NT2/D1 (cell line): Measurements from ENCODE around the gene ARSD.
"Not testable (repeated sequence)": the region's sequence is repeated elsewhere in the genome, so short reads cannot be mapped to it uniquely, and the experiment has no call there.

Experiments used
- DNase-seq: peaks from one replicate; pipeline ENCODE4 v3.0.0-alpha.2; 2011; ENCODE audit warnings: low read depth, low spot score
- H3K27me3 ChIP-seq: 2 replicates; pipeline ENCODE4 v1.6.0; 2011; ENCODE audit warnings: mild to moderate bottlenecking; ENCODE audit not compliant: insufficient read length, insufficient read depth
- H3K36me3 ChIP-seq: 2 replicates; pipeline ENCODE4 v1.6.1; 2011; ENCODE audit warnings: mild to moderate bottlenecking, low read length, mixed read lengths; ENCODE audit not compliant: insufficient read depth, insufficient read length
- H3K4me1 ChIP-seq: 2 replicates; pipeline ENCODE4 v1.5.1; 2011; ENCODE audit not compliant: insufficient read depth, insufficient read length
- H3K4me3 ChIP-seq: 2 replicates; pipeline ENCODE4 v1.5.1; 2011; ENCODE audit warnings: low read depth; ENCODE audit not compliant: insufficient read length
- H3K9ac ChIP-seq: 2 replicates; pipeline ENCODE4 v1.6.0; 2011; ENCODE audit warnings: low read depth; ENCODE audit not compliant: insufficient read length
- H3K9me3 ChIP-seq: 2 replicates; pipeline ENCODE4 v1.5.1; 2011; ENCODE audit warnings: mild to moderate bottlenecking, low read length; ENCODE audit not compliant: insufficient read depth
- SUZ12 ChIP-seq: IDR thresholded peaks from 2 replicates; pipeline ENCODE4 v1.6.1; 2011; ENCODE audit not compliant: insufficient read length, insufficient read depth; ENCODE audit errors: extremely low read depth
- YY1 ChIP-seq: IDR thresholded peaks from 2 replicates; pipeline ENCODE4 v1.6.1; 2011; ENCODE audit not compliant: insufficient read length, insufficient read depth
- ZNF274 ChIP-seq: IDR thresholded peaks from 2 replicates; pipeline ENCODE4 v1.6.1; 2011; ENCODE audit warnings: mild to moderate bottlenecking, low read depth, low read length

ARSD gene

GRCh38 chrX:2928583-2929434, at the start of gene ARSD:
ARSD (minus strand) TSS chrX:2929339; CDS start chrX:2929275, 64 bp downstream.
- peak; percentile 89 for DNase-seq
- peaks cover 4% of the 10 kb centered on the region for H3K36me3 ChIP-seq
- peak within 1 kb of the TSS; percentile 86 for H3K9ac ChIP-seq

GRCh38 chrX:2978639-2979038, 49.5 kb upstream of the ARSD start:
- H3K27me3 ChIP-seq, DNase-seq, H3K4me3 ChIP-seq, H3K4me1 ChIP-seq, H3K9ac ChIP-seq, H3K36me3 ChIP-seq: not testable (repeated sequence)
- H3K9me3 ChIP-seq = peaks cover 27% of the 10 kb centered on the region; the same call in 1 of the 2 replicates

More at GRCh38 chrX:2928583-2929434, at the start of gene ARSD:
- H3K4me3 ChIP-seq = peak within 1 kb of the TSS; percentile 79
- H3K27me3 ChIP-seq = no peaks in the 10 kb centered on the region
- no peak for TF ChIP-seq YY1
- no peak for TF ChIP-seq ZNF274
- TF ChIP-seq SUZ12 = no peak
- peaks cover 4% of the 10 kb centered on the region for H3K4me1 ChIP-seq
- peaks cover 4% of the 10 kb centered on the region; the same call in 1 of the 2 replicates for H3K9me3 ChIP-seq

GRCh38 chrX:2974961-2975360, 45.8 kb upstream of the ARSD start:
- Histone ChIP-seq H3K4me3 (no peak overlapping the region), H3K9me3 (peaks cover 14% of the 10 kb centered on the region; the same call in 1 of the 2 replicates), H3K27me3 (no peaks in the 10 kb centered on the region), H3K36me3 (no peaks in the 10 kb centered on the region), H3K9ac (no peak overlapping the region), H3K4me1 (peaks cover 2% of the 10 kb centered on the region)
- no peak for DNase-seq
- TF ChIP-seq SUZ12 = no peak
- TF ChIP-seq YY1 = no peak
- TF ChIP-seq ZNF274 = no peak

GRCh38 chrX:2972391-2972790, 43.3 kb upstream of the ARSD start:
- no peak for DNase-seq
- H3K4me3 ChIP-seq = no peak overlapping the region
- TF ChIP-seq ZNF274 (no peak), SUZ12 (no peak), YY1 (no peak)
- no peak overlapping the region for H3K9ac ChIP-seq
- H3K27me3 ChIP-seq = no peaks in the 10 kb centered on the region
- H3K4me1 ChIP-seq = peaks cover 2% of the 10 kb centered on the region
- peaks cover 11% of the 10 kb centered on the region; the same call in 1 of the 2 replicates for H3K9me3 ChIP-seq
- no peaks in the 10 kb centered on the region for H3K36me3 ChIP-seq

- Histone ChIP-seq H3K4me1 (peaks cover 2% of the 10 kb centered on the region), H3K9ac (no peak overlapping the region), H3K36me3 (no peaks in the 10 kb centered on the region), H3K9me3 (peaks cover 11% of the 10 kb centered on the region; the same call in 1 of the 2 replicates), H3K4me3 (no peak overlapping the region), H3K27me3 (no peaks in the 10 kb centered on the region)
- no peak for DNase-seq
- TF ChIP-seq ZNF274 = no peak
Measured at GRCh38 chrX:2969021-2969420, 39.9 kb upstream of the ARSD start.

- Histone ChIP-seq H3K9ac (no peak overlapping the region), H3K4me3 (no peak overlapping the region), H3K9me3 (peaks cover 11% of the 10 kb centered on the region; the same call in 1 of the 2 replicates), H3K36me3 (no peaks in the 10 kb centered on the region), H3K4me1 (no peaks in the 10 kb centered on the region), H3K27me3 (no peaks in the 10 kb centered on the region)
- TF ChIP-seq SUZ12 (no peak), YY1 (no peak), ZNF274 (no peak)
- DNase-seq = no peak
Measured at GRCh38 chrX:2967998-2968909, 39.1 kb upstream of the ARSD start.

- TF ChIP-seq YY1 = no peak
- TF ChIP-seq SUZ12 = no peak
- no peak for TF ChIP-seq ZNF274
- Histone ChIP-seq H3K4me1 (no peaks in the 10 kb centered on the region), H3K9ac (no peak overlapping the region), H3K36me3 (no peaks in the 10 kb centered on the region), H3K9me3 (peaks cover 11% of the 10 kb centered on the region; the same call in 1 of the 2 replicates), H3K27me3 (no peaks in the 10 kb centered on the region), H3K4me3 (no peak overlapping the region)
- no peak for DNase-seq
Measured at GRCh38 chrX:2967584-2967983, 38.4 kb upstream of the ARSD start.
